ENCODE data around the gene TMEM92. TPM values are rescaled to one million over a fixed set of nuclear protein-coding genes. Genes with fewer than 3 reads are reported as not detected.

The TMEM92 gene
- total RNA-seq, 1 donor from 2014 or later: 13.2 TPM

- no peak for TF ChIP-seq CTCF (conservative IDR thresholded peaks at IDR 0.05; ENCODE audit: low read depth, low read length)
- H3K4me3 ChIP-seq (ENCODE audit: low read depth, low read length): no peak overlapping the region
- no peak for DNase-seq (ENCODE audit: low read depth)
Observed at GRCh38 chr17:50240851-50241250, 33.4 kb upstream of the TMEM92 start.

GRCh38 chr17:50241431-50241830 lies 32.8 kb upstream of the TMEM92 start:
- no peak for TF ChIP-seq CTCF (conservative IDR thresholded peaks at IDR 0.05; ENCODE audit: low read depth, low read length)
- no peak for DNase-seq (ENCODE audit: low read depth)
- no peak overlapping the region for H3K4me3 ChIP-seq (ENCODE audit: low read depth, low read length)

- H3K4me3 ChIP-seq (ENCODE audit: low read depth, low read length): no peak overlapping the region
- no peak for TF ChIP-seq CTCF (conservative IDR thresholded peaks at IDR 0.05; ENCODE audit: low read depth, low read length)
- no peak for DNase-seq (ENCODE audit: low read depth)
Observed at GRCh38 chr17:50244771-50245170, 29.5 kb upstream of the TMEM92 start.

- TF ChIP-seq CTCF (conservative IDR thresholded peaks at IDR 0.05; ENCODE audit: low read depth, low read length): no peak
- no peak for DNase-seq (ENCODE audit: low read depth)
- no peak overlapping the region for H3K4me3 ChIP-seq (ENCODE audit: low read depth, low read length)
Observed at GRCh38 chr17:50248255-50248654, 26.0 kb upstream of the TMEM92 start.

GRCh38 chr17:50252781-50253180 lies 21.5 kb upstream of the TMEM92 start:
- no peak for TF ChIP-seq CTCF (conservative IDR thresholded peaks at IDR 0.05; ENCODE audit: low read depth, low read length)
- DNase-seq (ENCODE audit: low read depth): no peak

GRCh38 chr17:50255766-50256635 lies 18.3 kb upstream of the TMEM92 start:
- DNase-seq (ENCODE audit: low read depth): no peak
- H3K4me3 ChIP-seq (ENCODE audit: low read depth, low read length): no peak overlapping the region
- TF ChIP-seq CTCF (conservative IDR thresholded peaks at IDR 0.05; ENCODE audit: low read depth, low read length): no peak

More at GRCh38 chr17:50252781-50253180, 21.5 kb upstream of the TMEM92 start:
- no peak overlapping the region for H3K4me3 ChIP-seq (ENCODE audit: low read depth, low read length)

Measured in epithelial cell of proximal tubule (primary cell).